Measurements from ENCODE around the gene NHEJ1. TPM values are rescaled to one million over a fixed set of nuclear protein-coding genes. Genes with fewer than 3 reads are reported as not detected.

NHEJ1 gene
- total and polyA plus RNA-seq, 2 of the 13 experiments (the other 11 are each of a cell fraction or from before 2014, with no cell fraction given), result 30.0 to 30.7 TPM

DNA sequence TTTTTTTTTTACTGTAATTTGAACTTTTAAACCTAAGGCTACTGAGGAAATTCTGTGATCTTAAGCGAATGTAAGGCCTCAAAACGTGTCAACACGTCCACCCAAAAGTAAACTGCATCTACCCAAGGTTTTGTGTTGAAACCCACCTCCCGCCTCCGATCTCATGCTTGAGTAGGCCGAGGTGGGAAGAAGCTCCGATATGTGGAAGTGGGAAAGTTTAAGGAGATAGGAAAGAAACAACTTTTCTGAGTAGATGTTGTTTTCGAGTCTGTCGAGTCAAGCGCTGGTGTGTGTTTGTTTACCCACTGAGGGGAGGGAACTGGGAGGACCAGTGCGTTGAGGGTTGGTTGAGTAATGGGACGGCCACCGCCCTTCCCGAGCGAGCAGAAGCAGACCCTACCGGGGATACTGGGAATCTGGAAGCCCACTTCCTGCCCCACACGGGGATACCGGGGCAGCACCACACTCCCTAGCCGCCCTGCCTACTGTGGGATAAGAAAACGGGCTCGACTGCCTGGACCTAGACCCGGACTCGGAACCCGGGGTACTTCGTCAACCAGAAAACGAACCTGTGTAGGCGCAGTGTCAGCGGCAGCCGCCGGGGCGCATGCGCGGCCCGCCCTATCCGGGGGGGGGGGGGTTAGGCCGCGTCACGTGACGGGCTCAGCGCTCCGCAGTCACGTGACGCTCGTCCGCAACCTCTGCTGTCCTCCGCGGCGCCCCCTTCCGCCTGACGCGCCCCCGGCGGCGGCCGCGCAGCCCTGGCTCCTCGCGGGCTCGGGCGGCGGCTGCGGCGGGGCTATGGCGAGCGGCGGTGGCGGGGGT lies 17.1 kb upstream of the NHEJ1 start, which contains the start of gene RETREG2 (continued):
- TF ChIP-seq, protein P1, sequence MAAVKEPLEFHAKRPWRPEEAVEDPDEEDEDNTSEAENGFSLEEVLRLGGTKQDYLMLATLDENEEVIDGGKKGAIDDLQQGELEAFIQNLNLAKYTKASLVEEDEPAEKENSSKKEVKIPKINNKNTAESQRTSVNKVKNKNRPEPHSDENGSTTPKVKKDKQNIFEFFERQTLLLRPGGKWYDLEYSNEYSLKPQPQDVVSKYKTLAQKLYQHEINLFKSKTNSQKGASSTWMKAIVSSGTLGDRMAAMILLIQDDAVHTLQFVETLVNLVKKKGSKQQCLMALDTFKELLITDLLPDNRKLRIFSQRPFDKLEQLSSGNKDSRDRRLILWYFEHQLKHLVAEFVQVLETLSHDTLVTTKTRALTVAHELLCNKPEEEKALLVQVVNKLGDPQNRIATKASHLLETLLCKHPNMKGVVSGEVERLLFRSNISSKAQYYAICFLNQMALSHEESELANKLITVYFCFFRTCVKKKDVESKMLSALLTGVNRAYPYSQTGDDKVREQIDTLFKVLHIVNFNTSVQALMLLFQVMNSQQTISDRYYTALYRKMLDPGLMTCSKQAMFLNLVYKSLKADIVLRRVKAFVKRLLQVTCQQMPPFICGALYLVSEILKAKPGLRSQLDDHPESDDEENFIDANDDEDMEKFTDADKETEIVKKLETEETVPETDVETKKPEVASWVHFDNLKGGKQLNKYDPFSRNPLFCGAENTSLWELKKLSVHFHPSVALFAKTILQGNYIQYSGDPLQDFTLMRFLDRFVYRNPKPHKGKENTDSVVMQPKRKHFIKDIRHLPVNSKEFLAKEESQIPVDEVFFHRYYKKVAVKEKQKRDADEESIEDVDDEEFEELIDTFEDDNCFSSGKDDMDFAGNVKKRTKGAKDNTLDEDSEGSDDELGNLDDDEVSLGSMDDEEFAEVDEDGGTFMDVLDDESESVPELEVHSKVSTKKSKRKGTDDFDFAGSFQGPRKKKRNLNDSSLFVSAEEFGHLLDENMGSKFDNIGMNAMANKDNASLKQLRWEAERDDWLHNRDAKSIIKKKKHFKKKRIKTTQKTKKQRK (IDR thresholded peaks at IDR 0.05; ENCODE audit: low read length), result no peak
- peak; percentile 59 for TF ChIP-seq TMF1 (CRISPR knock-in tag; IDR thresholded peaks at IDR 0.05; ENCODE audit: low read depth)
- TF ChIP-seq IRF2 (CRISPR knock-in tag; IDR thresholded peaks at IDR 0.05), result peak; percentile 80
- TF ChIP-seq TAF15 (IDR thresholded peaks at IDR 0.05; ENCODE audit: low read depth, low read length, poor library complexity, severe bottlenecking), result peak; percentile 49
- TF ChIP-seq ZNF878 (CRISPR knock-in tag; IDR thresholded peaks at IDR 0.05), result peak; percentile 89
- TF ChIP-seq ZNF160 (CRISPR knock-in tag; IDR thresholded peaks at IDR 0.05), result no peak
- TF ChIP-seq ZNF296 (CRISPR knock-in tag; conservative IDR thresholded peaks at IDR 0.05), result no peak; the same call in 1 of the 2 replicates
- TF ChIP-seq, protein P2, sequence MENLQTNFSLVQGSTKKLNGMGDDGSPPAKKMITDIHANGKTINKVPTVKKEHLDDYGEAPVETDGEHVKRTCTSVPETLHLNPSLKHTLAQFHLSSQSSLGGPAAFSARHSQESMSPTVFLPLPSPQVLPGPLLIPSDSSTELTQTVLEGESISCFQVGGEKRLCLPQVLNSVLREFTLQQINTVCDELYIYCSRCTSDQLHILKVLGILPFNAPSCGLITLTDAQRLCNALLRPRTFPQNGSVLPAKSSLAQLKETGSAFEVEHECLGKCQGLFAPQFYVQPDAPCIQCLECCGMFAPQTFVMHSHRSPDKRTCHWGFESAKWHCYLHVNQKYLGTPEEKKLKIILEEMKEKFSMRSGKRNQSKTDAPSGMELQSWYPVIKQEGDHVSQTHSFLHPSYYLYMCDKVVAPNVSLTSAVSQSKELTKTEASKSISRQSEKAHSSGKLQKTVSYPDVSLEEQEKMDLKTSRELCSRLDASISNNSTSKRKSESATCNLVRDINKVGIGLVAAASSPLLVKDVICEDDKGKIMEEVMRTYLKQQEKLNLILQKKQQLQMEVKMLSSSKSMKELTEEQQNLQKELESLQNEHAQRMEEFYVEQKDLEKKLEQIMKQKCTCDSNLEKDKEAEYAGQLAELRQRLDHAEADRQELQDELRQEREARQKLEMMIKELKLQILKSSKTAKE (CRISPR knock-in tag; IDR thresholded peaks at IDR 0.05; ENCODE audit: borderline replicate concordance), result peak; percentile 47; the same call in 1 of the 2 replicates
- TF ChIP-seq ZNF597 (CRISPR knock-in tag; IDR thresholded peaks at IDR 0.05), result no peak
- TF ChIP-seq, protein P3, sequence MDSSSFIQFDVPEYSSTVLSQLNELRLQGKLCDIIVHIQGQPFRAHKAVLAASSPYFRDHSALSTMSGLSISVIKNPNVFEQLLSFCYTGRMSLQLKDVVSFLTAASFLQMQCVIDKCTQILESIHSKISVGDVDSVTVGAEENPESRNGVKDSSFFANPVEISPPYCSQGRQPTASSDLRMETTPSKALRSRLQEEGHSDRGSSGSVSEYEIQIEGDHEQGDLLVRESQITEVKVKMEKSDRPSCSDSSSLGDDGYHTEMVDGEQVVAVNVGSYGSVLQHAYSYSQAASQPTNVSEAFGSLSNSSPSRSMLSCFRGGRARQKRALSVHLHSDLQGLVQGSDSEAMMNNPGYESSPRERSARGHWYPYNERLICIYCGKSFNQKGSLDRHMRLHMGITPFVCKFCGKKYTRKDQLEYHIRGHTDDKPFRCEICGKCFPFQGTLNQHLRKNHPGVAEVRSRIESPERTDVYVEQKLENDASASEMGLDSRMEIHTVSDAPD (CRISPR knock-in tag; IDR thresholded peaks at IDR 0.05), result no peak
- TF ChIP-seq MAF1 (CRISPR knock-in tag; IDR thresholded peaks at IDR 0.05; ENCODE audit: borderline replicate concordance), result peak; percentile 81; the same call in 1 of the 2 replicates
- TF ChIP-seq NR2F6 (IDR thresholded peaks at IDR 0.05), result no peak
- TF ChIP-seq NR2F6 (CRISPR knock-in tag; IDR thresholded peaks at IDR 0.05), result 0 out of 2 replicates have a peak, but pooled peaks have one; percentile 3
- TF ChIP-seq, protein P4, sequence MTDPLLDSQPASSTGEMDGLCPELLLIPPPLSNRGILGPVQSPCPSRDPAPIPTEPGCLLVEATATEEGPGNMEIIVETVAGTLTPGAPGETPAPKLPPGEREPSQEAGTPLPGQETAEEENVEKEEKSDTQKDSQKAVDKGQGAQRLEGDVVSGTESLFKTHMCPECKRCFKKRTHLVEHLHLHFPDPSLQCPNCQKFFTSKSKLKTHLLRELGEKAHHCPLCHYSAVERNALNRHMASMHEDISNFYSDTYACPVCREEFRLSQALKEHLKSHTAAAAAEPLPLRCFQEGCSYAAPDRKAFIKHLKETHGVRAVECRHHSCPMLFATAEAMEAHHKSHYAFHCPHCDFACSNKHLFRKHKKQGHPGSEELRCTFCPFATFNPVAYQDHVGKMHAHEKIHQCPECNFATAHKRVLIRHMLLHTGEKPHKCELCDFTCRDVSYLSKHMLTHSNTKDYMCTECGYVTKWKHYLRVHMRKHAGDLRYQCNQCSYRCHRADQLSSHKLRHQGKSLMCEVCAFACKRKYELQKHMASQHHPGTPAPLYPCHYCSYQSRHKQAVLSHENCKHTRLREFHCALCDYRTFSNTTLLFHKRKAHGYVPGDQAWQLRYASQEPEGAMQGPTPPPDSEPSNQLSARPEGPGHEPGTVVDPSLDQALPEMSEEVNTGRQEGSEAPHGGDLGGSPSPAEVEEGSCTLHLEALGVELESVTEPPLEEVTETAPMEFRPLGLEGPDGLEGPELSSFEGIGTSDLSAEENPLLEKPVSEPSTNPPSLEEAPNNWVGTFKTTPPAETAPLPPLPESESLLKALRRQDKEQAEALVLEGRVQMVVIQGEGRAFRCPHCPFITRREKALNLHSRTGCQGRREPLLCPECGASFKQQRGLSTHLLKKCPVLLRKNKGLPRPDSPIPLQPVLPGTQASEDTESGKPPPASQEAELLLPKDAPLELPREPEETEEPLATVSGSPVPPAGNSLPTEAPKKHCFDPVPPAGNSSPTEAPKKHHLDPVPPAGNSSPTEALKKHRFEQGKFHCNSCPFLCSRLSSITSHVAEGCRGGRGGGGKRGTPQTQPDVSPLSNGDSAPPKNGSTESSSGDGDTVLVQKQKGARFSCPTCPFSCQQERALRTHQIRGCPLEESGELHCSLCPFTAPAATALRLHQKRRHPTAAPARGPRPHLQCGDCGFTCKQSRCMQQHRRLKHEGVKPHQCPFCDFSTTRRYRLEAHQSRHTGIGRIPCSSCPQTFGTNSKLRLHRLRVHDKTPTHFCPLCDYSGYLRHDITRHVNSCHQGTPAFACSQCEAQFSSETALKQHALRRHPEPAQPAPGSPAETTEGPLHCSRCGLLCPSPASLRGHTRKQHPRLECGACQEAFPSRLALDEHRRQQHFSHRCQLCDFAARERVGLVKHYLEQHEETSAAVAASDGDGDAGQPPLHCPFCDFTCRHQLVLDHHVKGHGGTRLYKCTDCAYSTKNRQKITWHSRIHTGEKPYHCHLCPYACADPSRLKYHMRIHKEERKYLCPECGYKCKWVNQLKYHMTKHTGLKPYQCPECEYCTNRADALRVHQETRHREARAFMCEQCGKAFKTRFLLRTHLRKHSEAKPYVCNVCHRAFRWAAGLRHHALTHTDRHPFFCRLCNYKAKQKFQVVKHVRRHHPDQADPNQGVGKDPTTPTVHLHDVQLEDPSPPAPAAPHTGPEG (CRISPR knock-in tag; IDR thresholded peaks at IDR 0.05), result peak; percentile 87

All from HepG2 (cell line).